Astrocyte of the spinal cord (primary cell): ENCODE data around the gene DERA.

Experiments used
- DNase-seq: peaks from one replicate; pipeline ENCODE4 v3.0.0; 2011; ENCODE audit warnings: low read depth, low spot score
- H3K4me3 ChIP-seq: 2 replicates; pipeline ENCODE4 v1.5.1; 2011; ENCODE audit warnings: low read depth, mild to moderate bottlenecking, low read length, moderate library complexity
- in situ Hi-C: cut with HindIII; loops from 2 replicates; pipeline ENCODE4 v1.10.0; 2017; ENCODE audit warnings: low sequenced_read_pairs
- TF ChIP-seq, protein P1 (sequence below): IDR thresholded peaks from 2 replicates; pipeline ENCODE4 v1.5.1; 2012; ENCODE audit warnings: low read depth, mild to moderate bottlenecking, low read length, inconsistent platforms

The DERA gene

GRCh38 chr12:16030744-16031143 lies 119.6 kb downstream of the DERA start:
- in situ Hi-C loops: no loop called here
- TF ChIP-seq, protein P1, sequence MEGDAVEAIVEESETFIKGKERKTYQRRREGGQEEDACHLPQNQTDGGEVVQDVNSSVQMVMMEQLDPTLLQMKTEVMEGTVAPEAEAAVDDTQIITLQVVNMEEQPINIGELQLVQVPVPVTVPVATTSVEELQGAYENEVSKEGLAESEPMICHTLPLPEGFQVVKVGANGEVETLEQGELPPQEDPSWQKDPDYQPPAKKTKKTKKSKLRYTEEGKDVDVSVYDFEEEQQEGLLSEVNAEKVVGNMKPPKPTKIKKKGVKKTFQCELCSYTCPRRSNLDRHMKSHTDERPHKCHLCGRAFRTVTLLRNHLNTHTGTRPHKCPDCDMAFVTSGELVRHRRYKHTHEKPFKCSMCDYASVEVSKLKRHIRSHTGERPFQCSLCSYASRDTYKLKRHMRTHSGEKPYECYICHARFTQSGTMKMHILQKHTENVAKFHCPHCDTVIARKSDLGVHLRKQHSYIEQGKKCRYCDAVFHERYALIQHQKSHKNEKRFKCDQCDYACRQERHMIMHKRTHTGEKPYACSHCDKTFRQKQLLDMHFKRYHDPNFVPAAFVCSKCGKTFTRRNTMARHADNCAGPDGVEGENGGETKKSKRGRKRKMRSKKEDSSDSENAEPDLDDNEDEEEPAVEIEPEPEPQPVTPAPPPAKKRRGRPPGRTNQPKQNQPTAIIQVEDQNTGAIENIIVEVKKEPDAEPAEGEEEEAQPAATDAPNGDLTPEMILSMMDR: no peak
- H3K4me3 ChIP-seq: no peak overlapping the region
- DNase-seq: no peak

DNA sequence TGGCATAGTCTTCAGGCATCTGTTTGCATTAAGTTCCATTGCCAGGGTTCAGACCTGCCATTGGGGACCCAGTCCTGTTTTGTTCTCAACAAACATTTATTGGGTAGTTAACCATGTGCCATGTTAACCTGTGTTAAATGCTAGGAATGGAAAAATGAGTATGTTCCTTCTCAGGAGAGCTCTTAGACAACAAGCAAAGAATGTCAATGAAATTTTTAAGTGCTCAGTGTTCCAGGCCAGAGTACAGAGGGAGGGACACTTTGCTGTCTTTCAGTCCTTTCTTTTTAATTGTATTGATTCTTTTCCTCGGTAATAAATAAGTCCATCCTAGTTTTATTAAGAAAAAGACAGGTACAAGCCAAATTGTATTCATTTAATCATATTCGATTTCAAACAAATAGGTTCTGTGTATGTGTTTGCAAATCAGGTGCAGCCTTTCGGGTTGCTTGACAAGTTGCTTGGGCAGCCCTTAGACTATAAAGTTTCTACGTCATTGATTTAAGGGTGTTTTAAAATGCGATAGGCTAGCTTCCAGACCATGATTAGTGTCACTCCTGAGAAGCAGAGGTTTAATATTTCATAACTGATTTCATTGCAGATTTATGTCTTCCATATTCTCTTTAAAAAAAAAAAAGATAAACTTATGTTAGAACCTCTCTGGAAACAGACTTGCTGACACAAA lies 123.1 kb downstream of the DERA start:
- in situ Hi-C loops: no loop called here
- H3K4me3 ChIP-seq: no peak overlapping the region
- TF ChIP-seq, protein P1: no peak
- no peak for DNase-seq

- TF ChIP-seq, protein P1: no peak
- in situ Hi-C loops: no loop called here
- H3K4me3 ChIP-seq: no peak overlapping the region
- no peak for DNase-seq
These were observed 124.9 kb downstream of the DERA start for GRCh38 chr12:16036073-16036472.

- H3K4me3 ChIP-seq: no peak overlapping the region
- no peak for DNase-seq
- in situ Hi-C loops: no loop called here
- TF ChIP-seq, protein P1: no peak
These were observed 126.4 kb downstream of the DERA start for GRCh38 chr12:16037533-16037932.

GRCh38 chr12:16043480-16043879 lies 132.3 kb downstream of the DERA start:
- DNase-seq: no peak
- TF ChIP-seq, protein P1: no peak
- in situ Hi-C loops: no loop called here
- H3K4me3 ChIP-seq: no peak overlapping the region

- in situ Hi-C loops: no loop called here
- TF ChIP-seq, protein P1: no peak
- no peak for DNase-seq
- no peak overlapping the region for H3K4me3 ChIP-seq
These were observed 135.1 kb downstream of the DERA start for GRCh38 chr12:16046266-16046665.
